ENCODE results near the gene C1QL2.

The C1QL2 gene

GRCh38 chr2:119136872-119137271, 21.7 kb downstream of the C1QL2 start:
- H3K36me3 ChIP-seq (ENCODE audit: insufficient read depth, low read length): no peaks in the 10 kb centered on the region
- H3K4me3 ChIP-seq (ENCODE audit: low read length): no peak overlapping the region
- no peak overlapping the region for H3K9ac ChIP-seq (ENCODE audit: low read depth, low read length)
- no peaks in the 10 kb centered on the region for H3K27me3 ChIP-seq (ENCODE audit: insufficient read depth, low read length)
- H3K27ac ChIP-seq (ENCODE audit: low read depth, low read length): no peak overlapping the region
- WGBS: 93% methylated on average over 8 of the region's 8 CpGs
- no peaks in the 10 kb centered on the region for H3K9me3 ChIP-seq (ENCODE audit: insufficient read depth, low read depth, low read length)
- no peaks in the 10 kb centered on the region for H3K4me1 ChIP-seq (ENCODE audit: insufficient read depth, low read length)

- no peaks in the 10 kb centered on the region for H3K36me3 ChIP-seq (ENCODE audit: insufficient read depth, low read length)
- 65% methylated on average over 7 of the region's 7 CpGs for WGBS
- H3K9me3 ChIP-seq (ENCODE audit: insufficient read depth, low read depth, low read length): no peaks in the 10 kb centered on the region
- no peaks in the 10 kb centered on the region for H3K27me3 ChIP-seq (ENCODE audit: insufficient read depth, low read length)
- H3K4me1 ChIP-seq (ENCODE audit: insufficient read depth, low read length): no peaks in the 10 kb centered on the region
- H3K27ac ChIP-seq (ENCODE audit: low read depth, low read length): no peak overlapping the region
- H3K4me3 ChIP-seq (ENCODE audit: low read length): no peak overlapping the region
- H3K9ac ChIP-seq (ENCODE audit: low read depth, low read length): no peak overlapping the region
Observed at GRCh38 chr2:119136093-119136492, 22.5 kb downstream of the C1QL2 start.

- H3K9ac ChIP-seq (ENCODE audit: low read depth, low read length): no peak overlapping the region
- H3K36me3 ChIP-seq (ENCODE audit: insufficient read depth, low read length): no peaks in the 10 kb centered on the region
- H3K27me3 ChIP-seq (ENCODE audit: insufficient read depth, low read length): no peaks in the 10 kb centered on the region
- H3K27ac ChIP-seq (ENCODE audit: low read depth, low read length): no peak overlapping the region
- H3K4me3 ChIP-seq (ENCODE audit: low read length): no peak overlapping the region
- WGBS: 87% methylated on average over 10 of the region's 10 CpGs
- H3K4me1 ChIP-seq (ENCODE audit: insufficient read depth, low read length): peaks cover 8% of the 10 kb centered on the region; the same call in 1 of the 2 replicates
- H3K9me3 ChIP-seq (ENCODE audit: insufficient read depth, low read depth, low read length): no peaks in the 10 kb centered on the region
Observed at GRCh38 chr2:119134775-119135174, 23.8 kb downstream of the C1QL2 start.

GRCh38 chr2:119126650-119127049, 31.9 kb downstream of the C1QL2 start:
- H3K4me3 ChIP-seq (ENCODE audit: low read length): 0 out of 2 replicates have a peak overlapping the region, but pooled peaks have one; percentile 22
- no peak overlapping the region for H3K27ac ChIP-seq (ENCODE audit: low read depth, low read length)
- H3K9ac ChIP-seq (ENCODE audit: low read depth, low read length): no peak overlapping the region
- peaks cover 15% of the 10 kb centered on the region; the same call in 1 of the 2 replicates for H3K27me3 ChIP-seq (ENCODE audit: insufficient read depth, low read length)
- H3K4me1 ChIP-seq (ENCODE audit: insufficient read depth, low read length): peaks cover 12% of the 10 kb centered on the region
- H3K36me3 ChIP-seq (ENCODE audit: insufficient read depth, low read length): no peaks in the 10 kb centered on the region
- 3% methylated on average over 13 of the region's 13 CpGs for WGBS
- H3K9me3 ChIP-seq (ENCODE audit: insufficient read depth, low read depth, low read length): no peaks in the 10 kb centered on the region

- no peak overlapping the region for H3K4me3 ChIP-seq (ENCODE audit: low read length)
- no peaks in the 10 kb centered on the region for H3K36me3 ChIP-seq (ENCODE audit: insufficient read depth, low read length)
- no peaks in the 10 kb centered on the region for H3K9me3 ChIP-seq (ENCODE audit: insufficient read depth, low read depth, low read length)
- peaks cover 17% of the 10 kb centered on the region for H3K4me1 ChIP-seq (ENCODE audit: insufficient read depth, low read length)
- no peak overlapping the region for H3K27ac ChIP-seq (ENCODE audit: low read depth, low read length)
- peaks cover 15% of the 10 kb centered on the region; the same call in 1 of the 2 replicates for H3K27me3 ChIP-seq (ENCODE audit: insufficient read depth, low read length)
- 61% methylated on average over 12 of the region's 12 CpGs for WGBS
- no peak overlapping the region for H3K9ac ChIP-seq (ENCODE audit: low read depth, low read length)
Observed at GRCh38 chr2:119123389-119123788, 35.2 kb downstream of the C1QL2 start.

- Histone ChIP-seq H3K4me1 (ENCODE audit: insufficient read depth, low read length) (peaks cover 25% of the 10 kb centered on the region), H3K36me3 (ENCODE audit: insufficient read depth, low read length) (no peaks in the 10 kb centered on the region), H3K9ac (ENCODE audit: low read depth, low read length) (no peak overlapping the region), H3K27me3 (ENCODE audit: insufficient read depth, low read length) (peaks cover 12% of the 10 kb centered on the region; the same call in 1 of the 2 replicates), H3K9me3 (ENCODE audit: insufficient read depth, low read depth, low read length) (no peaks in the 10 kb centered on the region), H3K4me3 (ENCODE audit: low read length) (no peak overlapping the region), H3K27ac (ENCODE audit: low read depth, low read length) (no peak overlapping the region)
- 90% methylated on average over 5 of the region's 5 CpGs for WGBS
Observed at GRCh38 chr2:119122663-119123062, 35.9 kb downstream of the C1QL2 start.

- H3K9ac ChIP-seq (ENCODE audit: low read depth, low read length): no peak overlapping the region
- H3K4me1 ChIP-seq (ENCODE audit: insufficient read depth, low read length): peaks cover 21% of the 10 kb centered on the region; the same call in 1 of the 2 replicates
- H3K27ac ChIP-seq (ENCODE audit: low read depth, low read length): no peak overlapping the region
- 91% methylated on average over 15 of the region's 15 CpGs for WGBS
- peaks cover 9% of the 10 kb centered on the region for H3K27me3 ChIP-seq (ENCODE audit: insufficient read depth, low read length)
- no peak overlapping the region for H3K4me3 ChIP-seq (ENCODE audit: low read length)
- no peaks in the 10 kb centered on the region for H3K9me3 ChIP-seq (ENCODE audit: insufficient read depth, low read depth, low read length)
- no peaks in the 10 kb centered on the region for H3K36me3 ChIP-seq (ENCODE audit: insufficient read depth, low read length)
Observed at GRCh38 chr2:119119999-119120756, 38.4 kb downstream of the C1QL2 start.

- 67% methylated on average over 5 of the region's 8 CpGs for WGBS
- Histone ChIP-seq H3K27ac (ENCODE audit: low read depth, low read length) (no peak overlapping the region), H3K9ac (ENCODE audit: low read depth, low read length) (no peak overlapping the region), H3K4me3 (ENCODE audit: low read length) (no peak overlapping the region), H3K27me3 (ENCODE audit: insufficient read depth, low read length) (peaks cover 4% of the 10 kb centered on the region), H3K4me1 (ENCODE audit: insufficient read depth, low read length) (peaks cover 21% of the 10 kb centered on the region; the same call in 1 of the 2 replicates), H3K9me3 (ENCODE audit: insufficient read depth, low read depth, low read length) (no peaks in the 10 kb centered on the region), H3K36me3 (ENCODE audit: insufficient read depth, low read length) (no peaks in the 10 kb centered on the region)
Observed at GRCh38 chr2:119119076-119119785, 39.3 kb downstream of the C1QL2 start.

GRCh38 chr2:119117891-119118882, 40.4 kb downstream of the C1QL2 start:
- no peak overlapping the region for H3K27ac ChIP-seq (ENCODE audit: low read depth, low read length)
- 83% methylated on average over 9 of the region's 9 CpGs for WGBS
- H3K27me3 ChIP-seq (ENCODE audit: insufficient read depth, low read length): peaks cover 3% of the 10 kb centered on the region; the same call in 1 of the 2 replicates
- H3K4me1 ChIP-seq (ENCODE audit: insufficient read depth, low read length): peaks cover 29% of the 10 kb centered on the region
- no peaks in the 10 kb centered on the region for H3K36me3 ChIP-seq (ENCODE audit: insufficient read depth, low read length)
- no peaks in the 10 kb centered on the region for H3K9me3 ChIP-seq (ENCODE audit: insufficient read depth, low read depth, low read length)
- no peak overlapping the region for H3K9ac ChIP-seq (ENCODE audit: low read depth, low read length)
- no peak overlapping the region for H3K4me3 ChIP-seq (ENCODE audit: low read length)

- Histone ChIP-seq H3K27me3 (ENCODE audit: insufficient read depth, low read length) (peaks cover 3% of the 10 kb centered on the region; the same call in 1 of the 2 replicates), H3K9ac (ENCODE audit: low read depth, low read length) (no peak overlapping the region), H3K4me1 (ENCODE audit: insufficient read depth, low read length) (peaks cover 36% of the 10 kb centered on the region), H3K27ac (ENCODE audit: low read depth, low read length) (no peak overlapping the region), H3K4me3 (ENCODE audit: low read length) (no peak overlapping the region), H3K9me3 (ENCODE audit: insufficient read depth, low read depth, low read length) (0 out of 2 replicates have a peak, but pooled peaks cover 1% of the 10 kb centered on the region), H3K36me3 (ENCODE audit: insufficient read depth, low read length) (no peaks in the 10 kb centered on the region)
- WGBS: 90% methylated on average over 7 of the region's 7 CpGs
Observed at GRCh38 chr2:119117408-119117807, 41.1 kb downstream of the C1QL2 start.
